Measurements from ENCODE around the gene SIGLECL1. TPM values are rescaled to one million over a fixed set of nuclear protein-coding genes. Genes with fewer than 3 reads are reported as not detected.

SIGLECL1 gene
- total RNA-seq, 2 experiments from 2014 or later: not detected

DNA sequence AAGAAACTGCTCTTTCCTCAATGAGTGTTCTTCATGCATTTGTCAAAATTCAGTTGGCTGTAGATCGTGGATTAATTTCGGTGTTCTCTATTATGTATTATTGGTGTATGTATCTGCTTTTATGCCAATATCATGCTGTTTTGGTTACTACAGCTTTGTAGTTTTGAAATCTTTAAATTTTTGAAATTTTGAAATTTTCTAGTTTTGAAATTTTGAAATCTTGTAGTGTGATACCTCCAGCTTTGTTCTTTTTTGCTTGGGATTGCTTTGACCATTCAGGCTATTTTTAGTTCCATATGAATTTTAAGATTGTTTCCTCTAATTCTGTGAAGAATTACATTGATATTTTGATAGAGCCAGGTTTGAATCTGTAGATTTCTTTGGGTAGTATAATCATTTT is 22.9 kb upstream of the SIGLECL1 start:
- H3K4me3 Mint-ChIP-seq: no peak overlapping the region
- no peak overlapping the region for H3K27ac Mint-ChIP-seq
- DNase-seq: no peak
- no peaks in the 10 kb centered on the region for H3K9me3 Mint-ChIP-seq
- H3K27me3 Mint-ChIP-seq: peaks cover 69% of the 10 kb centered on the region
- H3K4me1 Mint-ChIP-seq: no peaks in the 10 kb centered on the region
- H3K36me3 Mint-ChIP-seq: no peaks in the 10 kb centered on the region

DNA sequence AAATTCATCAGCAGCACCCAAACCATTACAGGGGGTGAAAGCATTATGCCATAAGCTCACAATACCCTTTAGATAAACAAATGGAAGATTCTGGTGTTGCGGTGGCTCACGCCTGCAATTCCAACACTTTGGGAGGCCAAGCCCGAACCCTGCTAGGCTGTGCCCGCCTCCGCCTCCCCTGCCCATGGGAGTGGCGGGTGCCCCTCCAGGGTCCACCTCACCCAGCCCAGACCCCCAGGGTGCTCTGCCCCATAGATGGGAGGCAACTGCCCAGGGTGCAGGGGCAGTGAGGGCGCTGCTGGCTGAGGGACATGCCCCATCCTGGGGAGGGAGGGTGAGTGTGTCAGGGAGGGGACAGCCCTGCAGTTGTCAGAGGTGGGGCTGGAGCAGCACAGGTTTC is 10.0 kb upstream of the SIGLECL1 start:
- Mint-ChIP-seq H3K27me3 (no peaks in the 10 kb centered on the region), H3K9me3 (no peaks in the 10 kb centered on the region), H3K36me3 (no peaks in the 10 kb centered on the region), H3K4me1 (peaks cover 4% of the 10 kb centered on the region), H3K4me3 (no peak overlapping the region), H3K27ac (no peak overlapping the region)
- DNase-seq: no peak

DNA sequence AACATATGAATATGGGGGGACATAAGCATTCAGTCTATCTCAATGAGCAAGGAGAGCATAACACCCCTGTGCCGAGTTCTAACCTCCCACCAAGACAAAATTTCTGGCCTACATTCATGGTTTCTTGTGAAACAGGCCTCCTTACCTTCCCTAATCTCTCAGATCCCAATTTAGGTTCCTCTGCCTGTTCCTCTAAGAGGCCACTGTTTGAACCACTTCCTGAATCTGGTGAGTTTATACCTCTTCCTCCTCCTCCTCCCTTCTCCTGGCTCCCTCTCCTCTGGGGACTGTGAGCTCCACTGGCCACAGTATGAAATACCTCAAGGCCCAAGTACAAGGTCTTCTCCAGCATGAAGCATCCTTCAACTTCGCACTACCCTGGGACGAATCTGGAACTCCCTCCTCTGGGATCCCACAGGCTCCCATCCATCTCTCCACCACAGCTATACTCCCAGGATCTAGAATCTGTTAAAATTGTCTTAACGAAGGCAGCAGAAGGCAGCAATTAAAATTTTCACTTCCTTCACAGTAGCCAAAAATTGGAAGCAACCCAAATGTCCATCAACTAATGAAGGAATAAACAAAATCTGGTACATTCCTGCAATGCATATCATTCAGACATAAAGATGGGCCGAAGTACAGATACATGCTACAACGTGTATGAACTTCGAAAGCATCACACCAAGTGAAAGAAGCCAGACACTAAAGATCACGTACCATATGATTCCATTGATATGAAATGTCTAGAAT is 7.8 kb upstream of the SIGLECL1 start:
- H3K27ac Mint-ChIP-seq: no peak overlapping the region
- H3K4me3 Mint-ChIP-seq: no peak overlapping the region
- no peaks in the 10 kb centered on the region for H3K36me3 Mint-ChIP-seq
- no peak for DNase-seq
- peaks cover 5% of the 10 kb centered on the region for H3K27me3 Mint-ChIP-seq
- H3K4me1 Mint-ChIP-seq: peaks cover 9% of the 10 kb centered on the region
- no peaks in the 10 kb centered on the region for H3K9me3 Mint-ChIP-seq

- peaks cover 9% of the 10 kb centered on the region for H3K4me1 Mint-ChIP-seq
- no peak for DNase-seq
- H3K9me3 Mint-ChIP-seq: no peaks in the 10 kb centered on the region
Observed at GRCh38 chr19:51246164-51246552, 4.7 kb upstream of the SIGLECL1 start.

DNA sequence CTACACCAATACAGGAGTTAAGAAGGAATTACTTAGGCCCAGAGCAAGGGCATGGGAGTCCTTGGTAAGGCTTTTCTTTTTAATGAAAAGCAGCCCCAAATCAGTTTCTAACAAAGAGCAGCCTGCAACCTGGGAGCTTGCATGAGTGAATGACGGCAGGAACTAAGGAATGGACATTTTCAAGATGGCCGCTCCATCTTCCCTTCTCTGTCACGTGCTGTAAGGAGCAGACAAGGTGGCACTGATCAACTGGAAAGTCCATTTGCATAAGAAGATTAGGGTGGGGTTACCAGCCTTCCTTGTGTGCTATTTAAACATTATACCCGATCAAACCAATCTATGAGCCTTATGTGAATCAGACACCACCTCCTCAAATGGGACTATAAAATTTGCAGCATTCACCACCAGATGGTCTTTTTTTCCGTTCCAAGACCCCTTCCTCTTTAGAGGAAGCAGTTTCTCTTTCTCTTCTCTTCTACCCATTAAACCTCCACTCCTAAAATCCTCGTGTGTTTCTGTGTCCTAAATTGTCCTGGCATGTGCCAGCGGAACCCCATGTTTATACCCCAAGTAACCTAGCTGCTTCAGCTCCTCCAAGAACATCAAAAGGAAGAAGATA is 2.8 kb upstream of the SIGLECL1 start:
- no peak overlapping the region for H3K27ac Mint-ChIP-seq
- H3K9me3 Mint-ChIP-seq: no peaks in the 10 kb centered on the region
- H3K36me3 Mint-ChIP-seq: no peaks in the 10 kb centered on the region
- H3K4me1 Mint-ChIP-seq: peaks cover 9% of the 10 kb centered on the region
- H3K27me3 Mint-ChIP-seq: peaks cover 5% of the 10 kb centered on the region
- DNase-seq: no peak
- no peak overlapping the region for H3K4me3 Mint-ChIP-seq

More at GRCh38 chr19:51246164-51246552, 4.7 kb upstream of the SIGLECL1 start:
- Mint-ChIP-seq H3K27me3 (peaks cover 5% of the 10 kb centered on the region), H3K27ac (no peak overlapping the region), H3K36me3 (no peaks in the 10 kb centered on the region), H3K4me3 (no peak overlapping the region)

DNA sequence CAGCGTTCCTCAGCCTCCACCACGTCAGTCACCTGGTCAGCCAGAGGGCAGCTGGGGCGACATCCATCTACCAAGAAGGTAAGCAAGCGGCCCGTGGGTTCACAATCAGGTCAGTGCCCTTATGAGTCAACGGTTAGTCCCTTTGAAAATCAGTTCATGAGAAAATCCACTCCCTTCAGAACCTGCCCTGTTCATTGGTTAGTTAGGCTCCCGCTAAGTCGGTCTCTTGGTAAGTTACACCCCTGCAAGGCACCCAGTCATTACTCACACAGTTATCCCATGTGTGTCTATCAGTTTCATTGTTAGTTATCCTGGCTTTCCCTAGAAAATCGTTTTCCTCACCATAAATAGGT is 564 bp downstream of the SIGLECL1 start:
- Mint-ChIP-seq H3K27ac (no peak overlapping the region), H3K36me3 (no peaks in the 10 kb centered on the region), H3K4me1 (peaks cover 9% of the 10 kb centered on the region), H3K27me3 (peaks cover 13% of the 10 kb centered on the region), H3K9me3 (no peaks in the 10 kb centered on the region), H3K4me3 (no peak overlapping the region)
- DNase-seq: no peak

DNA sequence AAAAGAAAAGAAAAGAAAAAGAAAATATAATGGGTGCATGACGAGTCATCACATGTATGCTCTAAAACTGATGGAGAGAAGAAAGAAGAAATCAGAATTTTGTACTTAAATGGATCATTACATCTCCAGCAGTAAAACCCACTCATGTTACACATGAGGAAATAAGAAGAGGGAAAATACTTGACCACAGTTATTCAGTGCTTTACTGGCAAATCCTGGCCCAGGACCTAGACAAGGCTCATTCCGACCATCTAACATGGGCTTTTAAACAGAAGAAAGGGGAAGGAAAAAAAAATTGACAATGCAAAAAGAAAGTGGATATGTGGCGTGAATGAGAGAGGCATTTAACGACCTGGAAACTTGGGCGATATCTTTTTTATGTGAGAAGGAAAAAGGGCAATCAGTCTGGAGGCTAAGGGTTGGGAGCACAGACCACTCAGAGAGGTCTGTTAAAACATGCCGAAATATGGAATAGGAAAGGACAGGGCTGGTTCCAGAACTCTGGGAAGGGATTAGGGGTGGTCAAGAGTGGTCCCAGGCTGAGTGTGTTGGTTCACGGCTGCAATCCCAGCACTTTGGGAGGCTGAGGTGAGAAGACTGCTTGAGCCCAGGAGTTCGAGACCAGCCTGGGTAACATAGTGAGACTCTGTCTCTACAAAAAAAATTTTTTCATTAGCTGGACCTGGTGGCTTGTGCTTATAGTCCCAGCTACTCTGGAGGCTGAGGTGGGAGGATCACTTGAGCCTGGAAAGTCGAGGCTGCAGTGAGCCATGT is 1.6 kb downstream of the SIGLECL1 start:
- no peaks in the 10 kb centered on the region for H3K9me3 Mint-ChIP-seq
- no peak for DNase-seq
- H3K4me1 Mint-ChIP-seq: peaks cover 9% of the 10 kb centered on the region
- H3K27me3 Mint-ChIP-seq: peaks cover 13% of the 10 kb centered on the region
- no peak overlapping the region for H3K4me3 Mint-ChIP-seq
- no peaks in the 10 kb centered on the region for H3K36me3 Mint-ChIP-seq
- H3K27ac Mint-ChIP-seq: no peak overlapping the region

GRCh38 chr19:51253088-51253806 is 2.4 kb downstream of the SIGLECL1 start:
- Mint-ChIP-seq H3K4me3 (no peak overlapping the region), H3K27ac (no peak overlapping the region), H3K4me1 (peaks cover 9% of the 10 kb centered on the region)

DNA sequence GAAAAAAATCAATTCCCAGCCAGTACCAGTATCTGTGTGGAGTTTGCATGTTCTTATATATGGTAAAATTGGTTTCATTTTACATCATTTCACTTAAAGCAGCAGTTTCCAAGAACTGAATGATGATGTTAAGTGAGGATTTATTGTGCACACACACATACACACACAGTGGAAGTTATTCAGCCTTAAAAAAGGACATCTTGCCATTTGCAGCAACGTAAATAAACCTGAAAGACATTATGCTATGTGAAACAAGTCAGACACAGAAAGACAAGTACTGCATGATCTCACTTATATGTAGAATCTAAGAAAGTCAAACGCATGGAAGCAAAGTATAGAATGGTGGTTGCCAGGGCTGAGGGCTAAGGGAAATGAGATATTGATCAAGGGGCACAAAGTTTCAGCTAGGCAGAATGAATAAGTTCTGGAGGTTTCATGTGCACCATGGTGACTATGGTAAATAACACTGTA is 5.3 kb downstream of the SIGLECL1 start:
- Mint-ChIP-seq H3K27ac (peak overlapping the region; percentile 17), H3K36me3 (no peaks in the 10 kb centered on the region), H3K9me3 (no peaks in the 10 kb centered on the region), H3K4me3 (no peak overlapping the region), H3K4me1 (peaks cover 9% of the 10 kb centered on the region), H3K27me3 (peaks cover 36% of the 10 kb centered on the region)
- DNase-seq: no peak

More at GRCh38 chr19:51253088-51253806, 2.4 kb downstream of the SIGLECL1 start:
- no peak for DNase-seq
- Mint-ChIP-seq H3K27me3 (peaks cover 16% of the 10 kb centered on the region), H3K9me3 (no peaks in the 10 kb centered on the region), H3K36me3 (no peaks in the 10 kb centered on the region)

GRCh38 chr19:51257471-51257870 is 6.6 kb downstream of the SIGLECL1 start:
- H3K9me3 Mint-ChIP-seq: no peaks in the 10 kb centered on the region
- H3K4me3 Mint-ChIP-seq: no peak overlapping the region
- H3K27ac Mint-ChIP-seq: no peak overlapping the region
- H3K27me3 Mint-ChIP-seq: peaks cover 44% of the 10 kb centered on the region
- DNase-seq: no peak
- peaks cover 9% of the 10 kb centered on the region for H3K4me1 Mint-ChIP-seq
- no peaks in the 10 kb centered on the region for H3K36me3 Mint-ChIP-seq

- no peak overlapping the region for H3K4me3 Mint-ChIP-seq
- peaks cover 44% of the 10 kb centered on the region for H3K27me3 Mint-ChIP-seq
- no peak overlapping the region for H3K27ac Mint-ChIP-seq
- H3K36me3 Mint-ChIP-seq: no peaks in the 10 kb centered on the region
- H3K4me1 Mint-ChIP-seq: peaks cover 7% of the 10 kb centered on the region
- no peak for DNase-seq
- H3K9me3 Mint-ChIP-seq: no peaks in the 10 kb centered on the region
Observed at GRCh38 chr19:51258165-51259160, 7.6 kb downstream of the SIGLECL1 start.

- Mint-ChIP-seq H3K4me1 (peaks cover 6% of the 10 kb centered on the region), H3K36me3 (no peaks in the 10 kb centered on the region), H3K27ac (no peak overlapping the region), H3K27me3 (peaks cover 44% of the 10 kb centered on the region), H3K9me3 (no peaks in the 10 kb centered on the region), H3K4me3 (no peak overlapping the region)
- peak; percentile 19 for DNase-seq
Observed at GRCh38 chr19:51259348-51260245, 8.7 kb downstream of the SIGLECL1 start.

- H3K4me1 Mint-ChIP-seq: no peaks in the 10 kb centered on the region
- no peak overlapping the region for H3K4me3 Mint-ChIP-seq
- no peak for DNase-seq
- H3K9me3 Mint-ChIP-seq: no peaks in the 10 kb centered on the region
- peaks cover 22% of the 10 kb centered on the region for H3K27me3 Mint-ChIP-seq
- no peak overlapping the region for H3K27ac Mint-ChIP-seq
- H3K36me3 Mint-ChIP-seq: no peaks in the 10 kb centered on the region
Observed at GRCh38 chr19:51263808-51264207, 12.9 kb downstream of the SIGLECL1 start.
